ENCODE data around the gene NEU4. TPM values are rescaled to one million over a fixed set of nuclear protein-coding genes. Genes with fewer than 3 reads are reported as not detected.
"Not testable (repeated sequence)": the region's sequence is repeated elsewhere in the genome, so short reads cannot be mapped to it uniquely, and the experiment has no call there.

The NEU4 gene
- polyA plus RNA-seq, 2 donors = 0.04 TPM; not detected in 1

- no peaks in the 10 kb centered on the region for H3K9me3 ChIP-seq (ENCODE audit: control insufficient read depth in 2 of 2, insufficient read depth in 1 of 2, low read depth in 1 of 2, low read length in 1 of 2)
- H3K4me3 ChIP-seq (ENCODE audit: low read depth in 1 of 2, low read length in 2 of 2) = no peak overlapping the region
- no peaks in the 10 kb centered on the region for H3K36me3 ChIP-seq (ENCODE audit: control insufficient read depth in 2 of 2, insufficient read depth in 2 of 2, low read length in 1 of 2)
- no peak overlapping the region for H3K27ac ChIP-seq (ENCODE audit: low read depth in 2 of 2, low read length in 1 of 2)
- 39 to 44% methylated on average over 3 of the region's 3 CpGs for WGBS, 2 donors
- no peaks in the 10 kb centered on the region for H3K27me3 ChIP-seq (ENCODE audit: control insufficient read depth in 1 of 2, insufficient read depth in 2 of 2, low read length in 2 of 2)
- no peaks in the 10 kb centered on the region for H3K4me1 ChIP-seq (ENCODE audit: control insufficient read depth in 2 of 2, insufficient read depth in 2 of 2, low read length in 1 of 2)
These were observed 20.4 kb upstream of the NEU4 start for GRCh38 chr2:241788572-241788971.

- not testable (repeated sequence) for H3K4me3 ChIP-seq (ENCODE audit: low read depth in 1 of 2, low read length in 2 of 2); H3K27me3 ChIP-seq (ENCODE audit: control insufficient read depth in 1 of 2, insufficient read depth in 2 of 2, low read length in 2 of 2); H3K9me3 ChIP-seq (ENCODE audit: control insufficient read depth in 2 of 2, insufficient read depth in 1 of 2, low read depth in 1 of 2, low read length in 1 of 2); H3K27ac ChIP-seq (ENCODE audit: low read depth in 2 of 2, low read length in 1 of 2); H3K4me1 ChIP-seq (ENCODE audit: control insufficient read depth in 2 of 2, insufficient read depth in 2 of 2, low read length in 1 of 2); H3K36me3 ChIP-seq (ENCODE audit: control insufficient read depth in 2 of 2, insufficient read depth in 2 of 2, low read length in 1 of 2)
- WGBS, 2 donors = 49 to 54% methylated on average over 3 of the region's 3 CpGs
These were observed 17.6 kb upstream of the NEU4 start for GRCh38 chr2:241791385-241791784.

DNA sequence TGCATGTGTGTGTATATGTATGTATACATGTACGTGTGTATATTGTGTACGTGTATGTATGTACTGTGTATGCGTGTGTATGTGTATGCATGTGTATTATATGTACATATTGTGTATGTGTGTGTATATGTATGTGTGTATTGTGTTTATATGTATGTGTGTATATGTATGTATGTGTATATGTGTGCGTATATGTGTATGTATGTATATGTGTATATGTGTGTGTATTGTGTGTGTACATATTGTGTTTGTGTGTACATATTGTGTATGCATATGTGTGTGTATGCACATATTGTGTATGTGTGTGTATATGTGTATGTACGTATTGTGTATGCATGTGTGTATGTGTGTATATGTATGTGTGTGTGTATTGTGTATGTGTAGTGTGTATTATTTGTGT, 15.6 kb upstream of the NEU4 start:
- Histone ChIP-seq H3K27me3 (ENCODE audit: control insufficient read depth in 1 of 2, insufficient read depth in 2 of 2, low read length in 2 of 2) (no peaks in the 10 kb centered on the region), H3K4me3 (ENCODE audit: low read depth in 1 of 2, low read length in 2 of 2) (no peak overlapping the region), H3K9me3 (ENCODE audit: control insufficient read depth in 2 of 2, insufficient read depth in 1 of 2, low read depth in 1 of 2, low read length in 1 of 2) (no peaks in the 10 kb centered on the region), H3K27ac (ENCODE audit: low read depth in 2 of 2, low read length in 1 of 2) (no peak overlapping the region), H3K4me1 (ENCODE audit: control insufficient read depth in 2 of 2, insufficient read depth in 2 of 2, low read length in 1 of 2) (no peaks in the 10 kb centered on the region), H3K36me3 (ENCODE audit: control insufficient read depth in 2 of 2, insufficient read depth in 2 of 2, low read length in 1 of 2) (no peaks in the 10 kb centered on the region)
- WGBS, 2 donors = 94 to 95% methylated on average over 5 of the region's 5 CpGs

DNA sequence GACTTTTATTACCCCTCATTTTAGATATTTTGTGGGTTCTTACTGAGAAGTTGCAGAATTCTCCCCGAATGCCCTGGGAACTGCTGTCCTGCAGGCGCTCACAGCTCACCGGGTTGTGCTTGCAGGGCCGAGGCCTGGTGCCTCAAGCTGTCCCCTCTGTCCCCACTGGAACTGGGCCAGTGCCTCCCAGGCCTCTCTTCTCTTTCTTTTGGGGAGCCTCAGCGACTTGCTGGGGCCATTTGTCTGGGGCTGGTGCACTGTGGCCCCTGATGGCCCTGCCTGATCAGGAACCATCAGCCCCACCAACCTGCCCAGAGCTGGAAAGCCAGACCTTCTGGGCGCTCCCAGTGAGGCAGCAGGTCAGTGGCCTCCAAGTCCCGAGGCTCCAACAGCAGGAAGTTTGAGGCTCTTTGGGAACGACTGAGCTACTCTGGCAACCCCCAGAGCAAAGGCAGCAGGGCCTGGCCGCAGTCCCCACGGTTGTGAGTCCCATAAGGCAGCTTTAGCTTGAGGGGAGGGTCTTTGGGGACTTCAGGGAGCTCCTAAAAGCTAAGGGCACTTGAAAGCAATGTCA, 14.7 kb upstream of the NEU4 start:
- H3K27ac ChIP-seq (ENCODE audit: low read depth in 2 of 2, low read length in 1 of 2) = no peak overlapping the region
- WGBS, 2 donors = 88 to 90% methylated on average over 10 of the region's 10 CpGs
- no peak overlapping the region for H3K4me3 ChIP-seq (ENCODE audit: low read depth in 1 of 2, low read length in 2 of 2)

DNA sequence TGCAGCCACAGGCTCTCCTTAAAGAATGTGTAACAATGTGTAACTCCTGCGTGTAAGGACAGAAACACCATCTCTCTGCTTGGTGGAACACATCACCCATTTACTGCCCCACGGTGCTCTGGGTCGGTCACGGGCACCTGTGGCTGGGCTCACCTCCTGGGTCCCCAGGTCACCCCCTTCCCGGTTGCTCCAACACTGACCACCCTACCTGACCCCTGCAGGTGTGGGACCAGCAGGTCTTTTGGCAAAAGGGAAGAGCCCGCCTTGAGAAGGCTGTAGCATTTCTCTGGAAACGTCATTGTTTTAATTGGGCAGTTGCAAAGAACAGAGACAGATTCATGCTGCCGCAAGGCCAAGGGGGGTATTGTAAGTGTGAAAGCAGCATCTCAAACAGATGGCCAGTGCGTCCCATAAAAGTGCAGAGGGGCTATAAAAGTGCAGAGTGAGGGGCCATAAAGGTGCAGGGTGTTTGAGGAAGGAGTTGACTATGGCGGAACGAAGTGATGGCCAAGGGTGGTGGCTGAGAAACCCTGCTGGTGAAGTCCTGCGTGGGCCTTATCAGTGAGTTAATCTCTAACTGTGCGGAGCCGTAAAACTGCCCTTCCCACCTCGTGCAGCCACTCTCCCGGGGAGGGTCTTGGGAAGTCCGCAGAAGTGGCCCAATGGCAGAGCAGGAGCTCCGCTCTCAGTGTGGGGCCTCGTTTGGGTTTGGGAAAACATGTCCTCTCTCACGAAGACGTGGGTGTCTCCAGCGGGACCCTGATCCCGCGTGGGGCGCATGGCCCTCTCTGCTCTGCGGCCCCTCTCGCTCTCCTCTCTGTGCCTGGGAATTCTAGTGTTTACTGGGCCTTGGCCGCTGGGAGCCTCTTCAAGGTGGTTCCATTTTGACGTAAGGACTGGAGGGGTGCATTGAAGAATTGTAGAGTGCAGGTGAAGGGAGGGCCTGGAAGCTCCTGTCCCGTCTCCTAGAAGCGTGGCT, 13.7 kb upstream of the NEU4 start:
- WGBS, 2 donors = 87% methylated on average over 31 of the region's 31 CpGs
- Histone ChIP-seq H3K27me3 (ENCODE audit: control insufficient read depth in 1 of 2, insufficient read depth in 2 of 2, low read length in 2 of 2) (no peaks in the 10 kb centered on the region), H3K4me3 (ENCODE audit: low read depth in 1 of 2, low read length in 2 of 2) (no peak overlapping the region), H3K9me3 (ENCODE audit: control insufficient read depth in 2 of 2, insufficient read depth in 1 of 2, low read depth in 1 of 2, low read length in 1 of 2) (no peaks in the 10 kb centered on the region), H3K4me1 (ENCODE audit: control insufficient read depth in 2 of 2, insufficient read depth in 2 of 2, low read length in 1 of 2) (no peaks in the 10 kb centered on the region), H3K27ac (ENCODE audit: low read depth in 2 of 2, low read length in 1 of 2) (no peak overlapping the region), H3K36me3 (ENCODE audit: control insufficient read depth in 2 of 2, insufficient read depth in 2 of 2, low read length in 1 of 2) (no peaks in the 10 kb centered on the region)

More for the DNA sequence above, 14.7 kb upstream of the NEU4 start:
- Histone ChIP-seq H3K27me3 (ENCODE audit: control insufficient read depth in 1 of 2, insufficient read depth in 2 of 2, low read length in 2 of 2) (no peaks in the 10 kb centered on the region), H3K36me3 (ENCODE audit: control insufficient read depth in 2 of 2, insufficient read depth in 2 of 2, low read length in 1 of 2) (no peaks in the 10 kb centered on the region), H3K4me1 (ENCODE audit: control insufficient read depth in 2 of 2, insufficient read depth in 2 of 2, low read length in 1 of 2) (no peaks in the 10 kb centered on the region), H3K9me3 (ENCODE audit: control insufficient read depth in 2 of 2, insufficient read depth in 1 of 2, low read depth in 1 of 2, low read length in 1 of 2) (no peaks in the 10 kb centered on the region)

DNA sequence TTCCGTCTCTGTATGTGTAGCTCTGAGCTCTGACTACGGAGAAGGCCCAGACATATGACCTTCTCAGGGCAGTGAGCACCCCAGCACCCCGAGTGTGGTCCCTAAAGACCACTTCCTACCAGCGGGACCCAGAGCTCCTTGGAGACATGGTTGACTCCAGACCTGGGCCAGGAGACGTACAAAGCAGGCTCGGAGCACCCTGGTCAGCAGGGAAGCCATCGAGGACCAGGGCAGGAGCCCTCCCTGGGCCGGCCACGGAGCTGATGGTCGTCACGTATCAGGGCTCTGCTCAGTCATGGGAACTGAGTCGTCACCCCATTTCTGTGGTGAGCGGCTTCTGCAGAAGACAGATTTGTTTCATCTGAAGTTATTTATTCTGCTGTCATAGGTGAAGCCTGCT, 12.8 kb upstream of the NEU4 start:
- 93 to 95% methylated on average over 13 of the region's 13 CpGs for WGBS, 2 donors

DNA sequence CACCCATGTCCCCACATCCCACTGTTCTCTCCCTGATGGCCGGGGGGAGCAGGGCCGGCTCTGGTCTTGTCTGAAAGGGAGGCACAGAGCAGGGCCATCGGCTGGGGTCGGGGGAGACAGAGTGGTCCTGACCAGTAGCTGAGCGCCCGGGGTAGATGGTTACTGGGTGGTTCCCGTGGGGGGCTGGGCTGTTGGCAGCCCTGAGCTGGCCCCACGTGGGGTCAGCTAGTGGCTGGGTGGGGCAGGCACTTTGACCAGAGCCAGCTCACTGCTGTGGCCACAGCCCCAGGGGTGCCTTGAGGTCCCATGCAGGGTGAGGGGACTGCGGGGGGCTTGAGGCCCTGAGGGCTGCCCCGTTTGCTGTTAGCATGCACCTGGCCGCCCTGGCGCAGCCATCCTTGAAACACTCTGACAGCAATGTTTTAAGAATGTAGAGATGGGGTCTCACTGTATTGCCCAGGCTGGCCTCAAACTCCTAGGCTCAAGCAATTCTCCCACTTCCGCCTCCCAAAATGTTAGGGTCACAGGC, 12.3 kb upstream of the NEU4 start:
- Histone ChIP-seq H3K36me3 (ENCODE audit: control insufficient read depth in 2 of 2, insufficient read depth in 2 of 2, low read length in 1 of 2) (no peaks in the 10 kb centered on the region), H3K27me3 (ENCODE audit: control insufficient read depth in 1 of 2, insufficient read depth in 2 of 2, low read length in 2 of 2) (no peaks in the 10 kb centered on the region), H3K4me1 (ENCODE audit: control insufficient read depth in 2 of 2, insufficient read depth in 2 of 2, low read length in 1 of 2) (no peaks in the 10 kb centered on the region), H3K9me3 (ENCODE audit: control insufficient read depth in 2 of 2, insufficient read depth in 1 of 2, low read depth in 1 of 2, low read length in 1 of 2) (no peaks in the 10 kb centered on the region), H3K4me3 (ENCODE audit: low read depth in 1 of 2, low read length in 2 of 2) (no peak overlapping the region), H3K27ac (ENCODE audit: low read depth in 2 of 2, low read length in 1 of 2) (no peak overlapping the region)
- WGBS, 2 donors = 92 to 93% methylated on average over 12 to 13 of the region's 13 CpGs

More for the DNA sequence above, 12.8 kb upstream of the NEU4 start:
- Histone ChIP-seq H3K36me3 (ENCODE audit: control insufficient read depth in 2 of 2, insufficient read depth in 2 of 2, low read length in 1 of 2) (no peaks in the 10 kb centered on the region), H3K27ac (ENCODE audit: low read depth in 2 of 2, low read length in 1 of 2) (no peak overlapping the region), H3K4me1 (ENCODE audit: control insufficient read depth in 2 of 2, insufficient read depth in 2 of 2, low read length in 1 of 2) (no peaks in the 10 kb centered on the region), H3K9me3 (ENCODE audit: control insufficient read depth in 2 of 2, insufficient read depth in 1 of 2, low read depth in 1 of 2, low read length in 1 of 2) (no peaks in the 10 kb centered on the region), H3K27me3 (ENCODE audit: control insufficient read depth in 1 of 2, insufficient read depth in 2 of 2, low read length in 2 of 2) (no peaks in the 10 kb centered on the region), H3K4me3 (ENCODE audit: low read depth in 1 of 2, low read length in 2 of 2) (no peak overlapping the region)

GRCh38 chr2:241797441-241798080, 11.4 kb upstream of the NEU4 start:
- Histone ChIP-seq H3K4me1 (ENCODE audit: control insufficient read depth in 2 of 2, insufficient read depth in 2 of 2, low read length in 1 of 2) (no peaks in the 10 kb centered on the region), H3K27me3 (ENCODE audit: control insufficient read depth in 1 of 2, insufficient read depth in 2 of 2, low read length in 2 of 2) (no peaks in the 10 kb centered on the region), H3K27ac (ENCODE audit: low read depth in 2 of 2, low read length in 1 of 2) (no peak overlapping the region), H3K9me3 (ENCODE audit: control insufficient read depth in 2 of 2, insufficient read depth in 1 of 2, low read depth in 1 of 2, low read length in 1 of 2) (no peaks in the 10 kb centered on the region), H3K4me3 (ENCODE audit: low read depth in 1 of 2, low read length in 2 of 2) (no peak overlapping the region), H3K36me3 (ENCODE audit: control insufficient read depth in 2 of 2, insufficient read depth in 2 of 2, low read length in 1 of 2) (no peaks in the 10 kb centered on the region)
- WGBS, 2 donors = 84% methylated on average over 19 of the region's 19 CpGs

DNA sequence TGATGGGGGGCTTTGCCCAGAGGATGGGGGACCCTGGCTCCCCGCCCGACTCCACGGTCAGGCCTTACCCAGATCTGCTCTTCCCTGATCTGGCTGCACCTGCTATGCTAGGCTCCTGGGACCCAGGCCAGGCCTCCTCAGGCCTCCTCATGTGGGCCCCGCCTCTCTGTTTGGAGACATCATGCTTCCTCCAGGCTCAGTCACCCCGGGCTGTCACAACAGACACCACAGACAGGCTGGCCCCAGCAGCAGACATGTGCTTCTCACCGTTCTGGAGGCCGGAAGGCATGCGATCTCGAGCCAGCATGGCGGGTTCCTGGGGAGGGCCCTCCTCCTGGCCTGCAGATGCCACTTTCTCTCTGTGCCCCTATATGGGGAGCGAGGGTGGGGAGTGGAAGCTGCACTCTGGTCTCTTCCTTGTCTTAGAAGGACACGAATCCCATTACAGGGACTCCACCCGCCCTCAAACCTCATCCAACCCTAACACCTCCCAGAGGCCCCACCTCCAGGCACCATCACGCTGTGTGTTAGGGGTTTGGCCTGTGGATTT, 10.8 kb upstream of the NEU4 start:
- Histone ChIP-seq H3K36me3 (ENCODE audit: control insufficient read depth in 2 of 2, insufficient read depth in 2 of 2, low read length in 1 of 2) (no peaks in the 10 kb centered on the region), H3K9me3 (ENCODE audit: control insufficient read depth in 2 of 2, insufficient read depth in 1 of 2, low read depth in 1 of 2, low read length in 1 of 2) (no peaks in the 10 kb centered on the region), H3K27me3 (ENCODE audit: control insufficient read depth in 1 of 2, insufficient read depth in 2 of 2, low read length in 2 of 2) (no peaks in the 10 kb centered on the region), H3K4me1 (ENCODE audit: control insufficient read depth in 2 of 2, insufficient read depth in 2 of 2, low read length in 1 of 2) (peaks cover 1 to 3% of the 10 kb centered on the region in 2 donors), H3K27ac (ENCODE audit: low read depth in 2 of 2, low read length in 1 of 2) (no peak overlapping the region), H3K4me3 (ENCODE audit: low read depth in 1 of 2, low read length in 2 of 2) (no peak overlapping the region)
- WGBS, 2 donors = 83 to 86% methylated on average over 14 of the region's 14 CpGs

Data from esophagus (tissue), 2 donors.